HepG2 (cell line): ENCODE data around the gene TMEM154. TPM values are rescaled to one million over a fixed set of nuclear protein-coding genes. Genes with fewer than 3 reads are reported as not detected.

Source experiments
- ATAC-seq: fragments of 200-7000 bp; cut with Tn5 transposase; 3 replicates; pipeline ENCODE4 v1.9.1; 2020; ENCODE audit warnings: mild to moderate bottlenecking, moderate library complexity
- BruUV-seq: library from RNA; stranded (reverse); fragments of 400-500 nt; replicated peaks from 2 replicates; lab custom pipeline; 2021; lab: Mats Ljungman, UMichigan
- CTCF ChIA-PET: fragments of 300-600 bp; formaldehyde crosslinking; extraction: SDS; loops from one replicate; lab custom pipeline; 2021; ENCODE audit warnings: low total read pairs, inconsistent platforms, low intra/inter-chr PET ratio; lab: Yijun Ruan, JAX
- POLR2A ChIA-PET: fragments of 350-600 bp; sonication (Branson Sonifier 250); formaldehyde crosslinking; loops from one replicate; lab custom pipeline; 2020; ENCODE audit warnings: antibody characterized with exemption, inconsistent platforms; lab: Yijun Ruan, JAX
- DNase-seq: peaks from one replicate; pipeline ENCODE4 v3.0.0-alpha.2; 2015; ENCODE audit warnings: low spot score
- FAIRE-seq: peaks from 3 replicates; lab custom pipeline; 2011; peaks lifted over from hg19 to GRCh38; lab: Jason Lieb, UNC
- H2AFZ ChIP-seq: one replicate; pipeline ENCODE4 v1.6.1; 2011; ENCODE audit warnings: low read length, inconsistent platforms
- H3K27ac ChIP-seq: fragments of 300-600 bp; 3 replicates; pipeline ENCODE4 v1.8.0; 2011; ENCODE audit warnings: mixed run types, mild to moderate bottlenecking, mixed read lengths, low read length, inconsistent platforms; ENCODE audit not compliant: insufficient read depth; ENCODE audit errors: extremely low read length
- H3K27me3 ChIP-seq, 2 experiments: fragments of 200-600 bp in 1 of 2; 2 replicates in 1 of 2; 3 replicates in 1 of 2; pipeline versions ENCODE4 v1.6.0 to v1.8.0; 2011; ENCODE audit warnings: low read length in 2 of 2, mild to moderate bottlenecking in 2 of 2, moderate library complexity in 2 of 2, inconsistent platforms in 1 of 2; ENCODE audit not compliant: insufficient read depth in 2 of 2, control insufficient read depth in 1 of 2
- H3K36me3 ChIP-seq, 2 experiments: fragments of 200-600 bp in 1 of 2; replicated peaks in 1 of 2; 2 replicates in 1 of 2; 3 replicates in 1 of 2; pipeline versions ENCODE4 v1.5.1 to v1.8.0; 2011; ENCODE audit warnings: low read length in 2 of 2, inconsistent platforms in 1 of 2; ENCODE audit not compliant: insufficient read depth in 2 of 2, control insufficient read depth in 1 of 2
- H3K4me1 ChIP-seq: 2 replicates; pipeline ENCODE4 v1.5.1; 2012; ENCODE audit warnings: low read length, inconsistent platforms; ENCODE audit not compliant: insufficient read depth
- H3K4me2 ChIP-seq: 2 replicates; pipeline ENCODE4 v1.6.0; 2011; ENCODE audit warnings: low read depth, low read length, inconsistent platforms
- H3K4me3 ChIP-seq, 3 experiments: fragments of 200-600 bp in 1 of 3; sonication (generic), shearing (Covaris generic) in 1 of 3; replicated peaks in 1 of 3; 2 replicates each; pipeline ENCODE4 v1.5.1; 2011 to 2016; ENCODE audit warnings: low read length in 3 of 3, inconsistent platforms in 2 of 3, low read depth in 2 of 3, mild to moderate bottlenecking in 2 of 3, control low read depth in 1 of 3, mixed read lengths in 1 of 3; ENCODE audit not compliant: insufficient read depth in 1 of 3
- H3K79me2 ChIP-seq: one replicate; pipeline ENCODE4 v1.6.1; 2011; ENCODE audit warnings: low read length, inconsistent platforms; ENCODE audit not compliant: insufficient read depth
- H3K9ac ChIP-seq: 2 replicates; pipeline ENCODE4 v1.6.0; 2011; ENCODE audit warnings: mild to moderate bottlenecking, low read depth, low read length, inconsistent platforms; ENCODE audit not compliant: insufficient read depth
- H3K9me3 ChIP-seq: 2 replicates; pipeline ENCODE4 v1.5.1; 2012; ENCODE audit warnings: mild to moderate bottlenecking, low read length
- H4K20me1 ChIP-seq: 2 replicates; pipeline ENCODE4 v1.6.0; 2011; ENCODE audit warnings: inconsistent platforms, mild to moderate bottlenecking, low read length, moderate library complexity; ENCODE audit not compliant: insufficient read depth
- ADNP ChIP-seq: sonication (generic); formaldehyde crosslinking; IDR thresholded peaks from 2 replicates; pipeline ENCODE4 v1.4.0; 2020; ENCODE audit warnings: missing genetic modification reagents
- CSRNP2 ChIP-seq: sonication (generic); formaldehyde crosslinking; conservative IDR thresholded peaks from 2 replicates; pipeline ENCODE4 v1.8.0; 2022; ENCODE audit warnings: low read depth, missing genetic modification reagents
- ELF1 ChIP-seq: sonication (generic); formaldehyde crosslinking; IDR thresholded peaks from 2 replicates; pipeline ENCODE4 v1.4.0; 2020; ENCODE audit warnings: missing genetic modification reagents
- FOXA1 ChIP-seq, 2 experiments: fragments of 450-650 bp in 1 of 2; sonication (generic) in 1 of 2; formaldehyde crosslinking in 1 of 2; IDR thresholded peaks; 2 replicates each; pipeline versions ENCODE4 v1.4.0 to v1.6.1; 2016 to 2020; ENCODE audit warnings: missing genetic modification reagents in 1 of 2
- KAT2B ChIP-seq: fragments of 150-350 bp; IDR thresholded peaks from 2 replicates; pipeline ENCODE4 v1.6.1; 2014; ENCODE audit warnings: low read depth, low read length, borderline replicate concordance
- KDM5A ChIP-seq: fragments of 200-600 bp; sonication (generic); IDR thresholded peaks from 2 replicates; pipeline ENCODE4 v1.7.0; 2018; ENCODE audit warnings: antibody characterized with exemption, mild to moderate bottlenecking, low read length, borderline replicate concordance
- NFKBIZ ChIP-seq: IDR thresholded peaks from 2 replicates; pipeline ENCODE4 v1.6.1; 2018; ENCODE audit warnings: missing genetic modification reagents, missing compliant biosample characterization
- TFDP1 ChIP-seq: IDR thresholded peaks from 2 replicates; pipeline ENCODE4 v1.6.1; 2016; ENCODE audit warnings: missing compliant biosample characterization, missing genetic modification reagents, borderline replicate concordance
- ZNF788 ChIP-seq: sonication (generic); formaldehyde crosslinking; IDR thresholded peaks from 2 replicates; pipeline ENCODE4 v1.5.0; 2020; ENCODE audit warnings: mild to moderate bottlenecking, missing genetic modification reagents, borderline replicate concordance
- ZNF792 ChIP-seq: IDR thresholded peaks from 2 replicates; pipeline ENCODE4 v1.6.1; 2016
- WGBS: methylation state at CpG from one replicate; pipeline ENCODE4 v1.1.6; 2017; ENCODE audit warnings: low lambda C conversion rate; 5-methylcytosine and 5-hydroxymethylcytosine counted together
- in situ Hi-C: cut with HindIII; loops from 2 replicates; pipeline ENCODE4 v1.10.0; 2017; ENCODE audit warnings: low pct_unique_long_range_greater_than_20kb; ENCODE audit not compliant: extremely low pct_ligation_motif_present
- intact Hi-C: fragments of 100-400 bp; cut with micrococcal nuclease; formaldehyde crosslinking; loops from one replicate; pipeline ENCODE4 v1.10.0; 2022; ENCODE audit not compliant: unreplicated experiment
- polyA plus RNA-seq, 8 experiments: library from polyadenylated mRNA; depleted of rRNA in 3 of 8; stranded (reverse) in 7 of 8; unstranded in 1 of 8; fragments of >200 nt; fragmentation: Illumina TruSeq in 4 of 8; extraction: Trizol in 4 of 8; gene quantifications; 2 replicates each; pipeline versions ENCODE4 v1.2.1 to v1.2.3, GENCODE V29; 2011 to 2016; ENCODE audit warnings: low read depth in 4 of 8, missing spikeins in 1 of 8, mixed read lengths in 1 of 8; ENCODE audit not compliant: insufficient read depth in 1 of 8
- total RNA-seq, 5 experiments: library from RNA; depleted of rRNA; stranded (reverse); fragments of >200 nt; fragmentation: Illumina TruSeq; extraction: Trizol; gene quantifications; 2 replicates each; pipeline ENCODE4 v1.2.3, GENCODE V29; 2016; ENCODE audit warnings: low read depth in 1 of 5
- TF ChIP-seq, protein P1 (sequence below): IDR thresholded peaks from 2 replicates; pipeline ENCODE4 v1.6.1; 2016; ENCODE audit warnings: mild to moderate bottlenecking, missing biosample characterization, missing genetic modification reagents

TMEM154 gene
- total and polyA plus RNA-seq, 2 of the 13 experiments (the other 11 are each of a cell fraction or from before 2014, with no cell fraction given), result 0.03 TPM; not detected in 1

- no peak overlapping the region for H3K27ac ChIP-seq
- no peaks in the 10 kb centered on the region for H3K9me3 ChIP-seq
- ChIA-PET POLR2A (no interaction called here), CTCF (no interaction called here)
- H3K4me3 ChIP-seq, result no peak overlapping the region
- no peak overlapping the region for H3K4me2 ChIP-seq
- 48% methylated on average over 7 of the region's 7 CpGs for WGBS
- no peaks in the 10 kb centered on the region for H3K79me2 ChIP-seq
- peaks cover 21% of the 10 kb centered on the region; the same call in 1 of the 2 replicates for H3K4me1 ChIP-seq
- no peaks in the 10 kb centered on the region; a peak in 1 of 5 replicates for H3K27me3 ChIP-seq
- H2AFZ ChIP-seq, result no peak overlapping the region
- no peak for ATAC-seq
- in situ Hi-C loops, result no loop called here
- no peaks in the 10 kb centered on the region for H4K20me1 ChIP-seq
- DNase-seq, result no peak
- TF ChIP-seq ADNP (no peak), TFDP1 (CRISPR knock-in tag) (no peak), ZNF788 (CRISPR knock-in tag) (no peak), KDM5A (no peak), FOXA1 (IDR thresholded peaks at IDR 0.05) (no peak), FOXA1 (CRISPR knock-in tag; IDR thresholded peaks at IDR 0.05) (no peak), ELF1 (CRISPR knock-in tag) (no peak), CSRNP2 (CRISPR knock-in tag) (no peak), KAT2B (no peak), NFKBIZ (no peak), ZNF792 (CRISPR knock-in tag) (no peak)
- TF ChIP-seq, protein P1, sequence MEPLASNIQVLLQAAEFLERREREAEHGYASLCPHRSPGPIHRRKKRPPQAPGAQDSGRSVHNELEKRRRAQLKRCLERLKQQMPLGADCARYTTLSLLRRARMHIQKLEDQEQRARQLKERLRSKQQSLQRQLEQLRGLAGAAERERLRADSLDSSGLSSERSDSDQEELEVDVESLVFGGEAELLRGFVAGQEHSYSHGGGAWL (CRISPR knock-in tag), result no peak
- intact Hi-C loops, result no loop called here
- no peaks in the 10 kb centered on the region for H3K36me3 ChIP-seq
- FAIRE-seq, result no peak
- no peak overlapping the region for H3K9ac ChIP-seq
- no TSS peak for BruUV-seq
Measured at GRCh38 chr4:152689615-152690501, 10.1 kb upstream of the TMEM154 start.
